H1 (cell line): ENCODE data around the gene GOLIM4. TPM values are rescaled to one million over a fixed set of nuclear protein-coding genes. Genes with fewer than 3 reads are reported as not detected.

ENCODE experiments used
- CTCF ChIA-PET: fragments of 300-600 bp; sonication (Branson Sonifier 250); formaldehyde crosslinking; loops from one replicate; lab custom pipeline; 2021; ENCODE audit not compliant: partially characterized antibody; lab: Charles Lee
- POLR2A ChIA-PET: fragments of 300-600 bp; sonication (Branson Sonifier 250); formaldehyde crosslinking; loops from one replicate; lab custom pipeline; 2021; ENCODE audit warnings: inconsistent platforms; ENCODE audit not compliant: partially characterized antibody; lab: Charles Lee
- DNase-seq, 2 experiments: peaks; one replicate each; pipeline versions ENCODE4 v3.0.0 to v3.0.0-alpha.2; 2010 to 2022; ENCODE audit warnings: low spot score in 2 of 2, low read depth in 1 of 2, mixed read lengths in 1 of 2
- FAIRE-seq: peaks from 2 replicates; lab custom pipeline; 2011; peaks lifted over from hg19 to GRCh38; lab: Jason Lieb, UNC
- H2AFZ ChIP-seq: 2 replicates; pipeline ENCODE4 v1.8.1; 2012; ENCODE audit warnings: low read length, inconsistent platforms
- H2AK5ac ChIP-seq: 2 replicates; pipeline ENCODE4 v1.6.1; 2013; ENCODE audit warnings: low read depth, low read length
- H2BK120ac ChIP-seq: replicated peaks from 2 replicates; pipeline ENCODE3; 2013; ENCODE audit warnings: low read depth, low read length, inconsistent platforms
- H2BK12ac ChIP-seq: 2 replicates; pipeline ENCODE4 v1.6.1; 2013; ENCODE audit warnings: low read depth, low read length
- H2BK15ac ChIP-seq: 2 replicates; pipeline ENCODE4 v1.6.1; 2013; ENCODE audit warnings: low read length
- H2BK20ac ChIP-seq: 2 replicates; pipeline ENCODE4 v1.6.1; 2013; ENCODE audit warnings: low read length
- H2BK5ac ChIP-seq: 2 replicates; pipeline ENCODE4 v1.6.1; 2013; ENCODE audit warnings: low read depth, low read length
- H3K14ac ChIP-seq: 2 replicates; pipeline ENCODE4 v1.6.1; 2013; ENCODE audit warnings: inconsistent platforms; ENCODE audit not compliant: insufficient read length
- H3K18ac ChIP-seq: 2 replicates; pipeline ENCODE4 v1.6.1; 2013; ENCODE audit warnings: low read length; ENCODE audit errors: extremely low read depth
- H3K23ac ChIP-seq: 2 replicates; pipeline ENCODE4 v1.6.1; 2013; ENCODE audit warnings: inconsistent platforms; ENCODE audit not compliant: insufficient read length
- H3K23me2 ChIP-seq: 2 replicates; pipeline ENCODE4 v1.6.1; 2013; ENCODE audit warnings: low read depth, low read length
- H3K27ac ChIP-seq: 2 replicates; pipeline ENCODE4 v1.6.1; 2011; ENCODE audit warnings: low read depth, low read length, inconsistent platforms
- H3K27me3 ChIP-seq, 4 experiments: replicated peaks in 1 of 4; 1 replicate in 1 of 4; 2 replicates in 3 of 4; pipeline versions ENCODE4 v1.6.1 to v1.8.1; 2011 to 2013; ENCODE audit warnings: low read length in 3 of 4, mild to moderate bottlenecking in 3 of 4, inconsistent platforms in 2 of 4, mixed read lengths in 2 of 4, moderate library complexity in 1 of 4; ENCODE audit not compliant: control insufficient read depth in 3 of 4, insufficient read depth in 3 of 4; ENCODE audit errors: extremely low read depth in 1 of 4
- H3K36me3 ChIP-seq, 4 experiments: 2 replicates each; pipeline versions ENCODE4 v1.6.1 to v1.8.1; 2011 to 2013; ENCODE audit warnings: mild to moderate bottlenecking in 4 of 4, low read length in 3 of 4, moderate library complexity in 2 of 4, control low read depth in 1 of 4, inconsistent platforms in 1 of 4; ENCODE audit not compliant: insufficient read depth in 4 of 4, control insufficient read depth in 2 of 4
- H3K4ac ChIP-seq: replicated peaks from 2 replicates; pipeline ENCODE3; 2013; ENCODE audit warnings: low read length, low read depth, mixed read lengths, inconsistent platforms; ENCODE audit not compliant: insufficient read length
- H3K4me1 ChIP-seq, 4 experiments: replicated peaks in 1 of 4; 1 replicate in 1 of 4; 2 replicates in 3 of 4; pipeline versions ENCODE4 v1.6.1 to v1.8.1; 2011 to 2013; ENCODE audit warnings: low read length in 3 of 4, inconsistent platforms in 2 of 4, mixed read lengths in 1 of 4; ENCODE audit not compliant: insufficient read depth in 4 of 4, control insufficient read depth in 3 of 4
- H3K4me2 ChIP-seq, 2 experiments: 2 replicates each; pipeline versions ENCODE4 v1.6.1 to v1.8.1; 2011 to 2013; ENCODE audit warnings: low read depth in 2 of 2, low read length in 2 of 2, control low read depth in 1 of 2, inconsistent platforms in 1 of 2, mild to moderate bottlenecking in 1 of 2; ENCODE audit not compliant: insufficient read depth in 1 of 2
- H3K4me3 ChIP-seq, 4 experiments: fragments of 200-600, 300-600 bp in 1 of 4; sonication (generic), shearing (Covaris generic), sonication (Bioruptor Twin) in 1 of 4; 2 replicates each; pipeline versions ENCODE4 v1.5.1 to v1.8.1; 2011 to 2016; ENCODE audit warnings: low read length in 4 of 4, low read depth in 3 of 4, control low read depth in 2 of 4, inconsistent platforms in 2 of 4, mild to moderate bottlenecking in 2 of 4, mixed read lengths in 1 of 4, moderate library complexity in 1 of 4; ENCODE audit not compliant: insufficient read depth in 2 of 4; ENCODE audit errors: extremely low read depth in 1 of 4
- H3K56ac ChIP-seq: replicated peaks from 2 replicates; pipeline ENCODE3; 2013; ENCODE audit warnings: low read depth, mild to moderate bottlenecking, mixed read lengths, low read length, inconsistent platforms; ENCODE audit not compliant: insufficient read length
- H3K79me1 ChIP-seq: 2 replicates; pipeline ENCODE4 v1.6.1; 2013; ENCODE audit warnings: low read depth, low read length, control low read depth
- H3K79me2 ChIP-seq, 2 experiments: 2 replicates each; pipeline versions ENCODE4 v1.6.1 to v1.8.1; 2012 to 2013; ENCODE audit warnings: low read length in 2 of 2, mild to moderate bottlenecking in 2 of 2, inconsistent platforms in 1 of 2; ENCODE audit not compliant: insufficient read depth in 2 of 2, control insufficient read depth in 1 of 2
- H3K9ac ChIP-seq, 4 experiments: replicated peaks in 1 of 4; 1 replicate in 1 of 4; 2 replicates in 3 of 4; pipeline versions ENCODE4 v1.6.1 to v1.8.1; 2011 to 2013; ENCODE audit warnings: low read depth in 3 of 4, low read length in 3 of 4, control low read depth in 2 of 4, mild to moderate bottlenecking in 2 of 4, moderate library complexity in 2 of 4, inconsistent platforms in 1 of 4; ENCODE audit errors: extremely low read depth in 1 of 4
- H3K9me3 ChIP-seq, 2 experiments: 2 replicates each; pipeline versions ENCODE4 v1.6.1 to v1.8.1; 2012 to 2013; ENCODE audit warnings: mild to moderate bottlenecking in 2 of 2, moderate library complexity in 2 of 2, control low read depth in 1 of 2, inconsistent platforms in 1 of 2, low read depth in 1 of 2, low read length in 1 of 2, mixed read lengths in 1 of 2; ENCODE audit not compliant: insufficient read depth in 2 of 2
- H4K20me1 ChIP-seq, 2 experiments: replicated peaks in 1 of 2; 2 replicates each; pipeline versions ENCODE3 to v1.8.1; 2011 to 2013; ENCODE audit warnings: inconsistent platforms in 2 of 2, low read length in 2 of 2, mild to moderate bottlenecking in 1 of 2; ENCODE audit not compliant: insufficient read depth in 2 of 2, control insufficient read depth in 1 of 2
- H4K5ac ChIP-seq: 2 replicates; pipeline ENCODE4 v1.6.1; 2013; ENCODE audit warnings: low read length, low read depth, mixed read lengths, inconsistent platforms; ENCODE audit not compliant: insufficient read length
- H4K8ac ChIP-seq: 2 replicates; pipeline ENCODE4 v1.8.0; 2013; ENCODE audit warnings: mild to moderate bottlenecking, moderate library complexity, low read length, inconsistent platforms; ENCODE audit not compliant: insufficient read depth; ENCODE audit errors: extremely low read depth
- H4K91ac ChIP-seq: replicated peaks from 2 replicates; pipeline ENCODE3; 2013; ENCODE audit warnings: low read length, mixed read lengths, inconsistent platforms; ENCODE audit not compliant: insufficient read length
- RAD21 ChIP-seq, 2 experiments: IDR thresholded peaks in 1 of 2; conservative IDR thresholded peaks in 1 of 2; 2 replicates each; pipeline ENCODE4 v1.6.1; 2011; ENCODE audit warnings: low read depth in 2 of 2, low read length in 2 of 2, improper control_type of control experiment in 1 of 2, inconsistent platforms in 1 of 2, mild to moderate bottlenecking in 1 of 2, moderate library complexity in 1 of 2
- SP1 ChIP-seq: IDR thresholded peaks from 2 replicates; pipeline ENCODE4 v1.6.1; 2011; ENCODE audit warnings: low read depth, low read length
- WGBS, 2 experiments: shearing (Covaris generic) in 1 of 2; methylation state at CpG; one replicate each; pipeline versions ENCODE4 v1.1.6 to v1.1.7; 2013 to 2015; ENCODE audit warnings: low lambda C conversion rate in 2 of 2, mixed read lengths in 2 of 2, inconsistent platforms in 1 of 2, low coverage in 1 of 2, missing lambda C conversion rate in 1 of 2; ENCODE audit not compliant: insufficient replicate concordance in 2 of 2, insufficient coverage in 1 of 2, insufficient read length in 1 of 2; ENCODE audit errors: extremely low coverage in 1 of 2, missing lambda C conversion rate in 1 of 2; 5-methylcytosine and 5-hydroxymethylcytosine counted together
- polyA plus RNA-seq, 7 experiments: library from polyadenylated mRNA; depleted of rRNA in 3 of 7; stranded (reverse) in 5 of 7; unstranded in 2 of 7; fragments of >200 nt in 5 of 7; fragments of 200-250 nt in 2 of 7; gene quantifications; 1 replicate in 5 of 7; 2 replicates in 1 of 7; 4 replicates in 1 of 7; pipeline versions ENCODE4 v1.2.1 to v1.2.3, GENCODE V29; 2011 to 2013; ENCODE audit warnings: missing spikeins in 2 of 7, mixed read lengths in 2 of 7
- total RNA-seq: library from RNA; stranded (reverse); fragmentation: NEBNext Ultra II Directional; extraction: Animal tissue kit (Norgen Biotek cat#: 25700); gene quantifications from 2 replicates; pipeline ENCODE4 v1.2.1, GENCODE V29; 2021
- TF ChIP-seq, protein P1 (sequence below), 3 experiments: IDR thresholded peaks; 1 replicate in 2 of 3; 2 replicates in 1 of 3; pipeline versions ENCODE4 v1.5.1 to v1.6.1; 2011; ENCODE audit warnings: low read length in 3 of 3, mild to moderate bottlenecking in 3 of 3, inconsistent platforms in 2 of 3, low read depth in 1 of 3, moderate library complexity in 1 of 3; ENCODE audit not compliant: insufficient read depth in 1 of 3; ENCODE audit errors: control extremely low read depth in 1 of 3

The GOLIM4 gene
- total and polyA plus RNA-seq, 2 of the 8 experiments (the other 6 are each of a cell fraction or from before 2014, with no cell fraction given), result 5.6 to 29.7 TPM

DNA sequence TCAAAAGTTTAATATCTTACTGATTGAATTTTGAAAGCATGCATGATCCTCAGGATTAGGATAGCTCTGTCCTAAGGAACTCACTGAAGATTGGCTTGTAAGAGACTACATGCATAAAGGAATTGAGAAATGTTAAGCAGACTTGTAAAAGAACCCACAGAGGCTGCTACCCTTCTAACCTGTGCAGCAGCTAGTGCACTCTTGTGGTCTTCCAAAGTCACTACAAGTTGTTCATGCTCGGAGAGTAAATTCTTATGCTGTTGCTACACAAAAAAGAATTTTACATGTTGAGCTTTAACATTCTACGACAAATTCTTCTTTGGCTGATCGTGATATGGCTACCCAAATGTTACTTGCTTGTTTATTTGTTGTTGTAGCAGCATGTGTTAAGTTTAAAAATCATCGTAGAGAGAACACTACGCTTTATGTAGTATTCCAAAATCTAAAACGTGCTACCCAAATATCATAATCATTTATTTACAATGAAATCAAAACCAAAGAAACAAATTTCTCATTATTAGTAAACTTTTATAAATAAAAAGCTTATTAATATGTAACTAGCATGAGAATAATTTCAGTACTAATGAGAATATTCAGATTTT is 55.0 kb downstream of the GOLIM4 start:
- POLR2A ChIA-PET, result no interaction called here

More for the DNA sequence above, 55.0 kb downstream of the GOLIM4 start:
- H3K9me3 ChIP-seq, result peaks cover 0 to 2% of the 10 kb centered on the region in 2 experiments; a peak in 1 of 4 replicates
- H3K4me1 ChIP-seq, result no peaks in the 10 kb centered on the region
- 75% methylated on average over 6 of the region's 6 CpGs; no CpG with 5 or more reads in 1 of the 2 experiments for WGBS, 2 experiments
- no peaks in the 10 kb centered on the region for H3K79me2 ChIP-seq
- H4K91ac ChIP-seq, result no peak overlapping the region
- DNase-seq, result no peak
- H3K79me1 ChIP-seq, result no peaks in the 10 kb centered on the region; the same call in 1 of the 2 replicates
- H3K56ac ChIP-seq, result no peak overlapping the region
- H3K23ac ChIP-seq, result no peak overlapping the region
- no peak overlapping the region for H4K8ac ChIP-seq
- H2AK5ac ChIP-seq, result no peak overlapping the region
- no peak overlapping the region for H2BK120ac ChIP-seq
- no peak overlapping the region for H3K4ac ChIP-seq
- no peak overlapping the region for H3K18ac ChIP-seq
- H3K23me2 ChIP-seq, result no peaks in the 10 kb centered on the region
- CTCF ChIA-PET, result interaction anchor here (0.7 to 5.8 kb wide), 62 partner anchors 9 to 949 kb away, joined by 3 to 135 read pairs (median 4); partner anchors contain the start of genes GOLIM4 and ZBBX
- H2BK15ac ChIP-seq, result no peak overlapping the region
- peaks cover 0 to 7% (median 5%) of the 10 kb centered on the region in 4 experiments; a peak in 4 of 8 replicates for H3K36me3 ChIP-seq
- no peak overlapping the region for H3K4me2 ChIP-seq
- no peak overlapping the region for H3K9ac ChIP-seq
- H4K20me1 ChIP-seq, result peaks cover 0 to 1% of the 10 kb centered on the region in 2 experiments
- no peak overlapping the region for H3K14ac ChIP-seq
- no peak overlapping the region for H3K4me3 ChIP-seq
- H2BK12ac ChIP-seq, result no peak overlapping the region
- no peak overlapping the region for H2AFZ ChIP-seq
- H3K27me3 ChIP-seq, result no peaks in the 10 kb centered on the region
- TF ChIP-seq, protein P1, sequence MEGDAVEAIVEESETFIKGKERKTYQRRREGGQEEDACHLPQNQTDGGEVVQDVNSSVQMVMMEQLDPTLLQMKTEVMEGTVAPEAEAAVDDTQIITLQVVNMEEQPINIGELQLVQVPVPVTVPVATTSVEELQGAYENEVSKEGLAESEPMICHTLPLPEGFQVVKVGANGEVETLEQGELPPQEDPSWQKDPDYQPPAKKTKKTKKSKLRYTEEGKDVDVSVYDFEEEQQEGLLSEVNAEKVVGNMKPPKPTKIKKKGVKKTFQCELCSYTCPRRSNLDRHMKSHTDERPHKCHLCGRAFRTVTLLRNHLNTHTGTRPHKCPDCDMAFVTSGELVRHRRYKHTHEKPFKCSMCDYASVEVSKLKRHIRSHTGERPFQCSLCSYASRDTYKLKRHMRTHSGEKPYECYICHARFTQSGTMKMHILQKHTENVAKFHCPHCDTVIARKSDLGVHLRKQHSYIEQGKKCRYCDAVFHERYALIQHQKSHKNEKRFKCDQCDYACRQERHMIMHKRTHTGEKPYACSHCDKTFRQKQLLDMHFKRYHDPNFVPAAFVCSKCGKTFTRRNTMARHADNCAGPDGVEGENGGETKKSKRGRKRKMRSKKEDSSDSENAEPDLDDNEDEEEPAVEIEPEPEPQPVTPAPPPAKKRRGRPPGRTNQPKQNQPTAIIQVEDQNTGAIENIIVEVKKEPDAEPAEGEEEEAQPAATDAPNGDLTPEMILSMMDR (IDR thresholded peaks at IDR 0.05; ENCODE audit: control extremely low read depth in 1 of 3, insufficient read depth in 1 of 3, low read depth in 1 of 3, low read length in 3 of 3), result peak in 2 of 3 experiments; percentile 78; a peak in 3 of 4 replicates
- no peak for TF ChIP-seq SP1
- TF ChIP-seq RAD21 (IDR thresholded peaks at IDR 0.05 in 1 of 2, conservative IDR thresholded peaks at IDR 0.05 in 1 of 2; ENCODE audit: low read depth in 2 of 2, low read length in 2 of 2), result peak; percentile 82 to 89
- FAIRE-seq, result peak; percentile 95
- no peak overlapping the region for H3K27ac ChIP-seq
- H4K5ac ChIP-seq, result no peak overlapping the region
- no peak overlapping the region for H2BK20ac ChIP-seq
- no peak overlapping the region for H2BK5ac ChIP-seq
